ENCODE measurements around the gene ACER1. TPM values are rescaled to one million over a fixed set of nuclear protein-coding genes. Genes with fewer than 3 reads are reported as not detected.

Gene ACER1
- total and polyA plus RNA-seq, 4 donors, result 0.07 TPM; not detected in 3

DNA sequence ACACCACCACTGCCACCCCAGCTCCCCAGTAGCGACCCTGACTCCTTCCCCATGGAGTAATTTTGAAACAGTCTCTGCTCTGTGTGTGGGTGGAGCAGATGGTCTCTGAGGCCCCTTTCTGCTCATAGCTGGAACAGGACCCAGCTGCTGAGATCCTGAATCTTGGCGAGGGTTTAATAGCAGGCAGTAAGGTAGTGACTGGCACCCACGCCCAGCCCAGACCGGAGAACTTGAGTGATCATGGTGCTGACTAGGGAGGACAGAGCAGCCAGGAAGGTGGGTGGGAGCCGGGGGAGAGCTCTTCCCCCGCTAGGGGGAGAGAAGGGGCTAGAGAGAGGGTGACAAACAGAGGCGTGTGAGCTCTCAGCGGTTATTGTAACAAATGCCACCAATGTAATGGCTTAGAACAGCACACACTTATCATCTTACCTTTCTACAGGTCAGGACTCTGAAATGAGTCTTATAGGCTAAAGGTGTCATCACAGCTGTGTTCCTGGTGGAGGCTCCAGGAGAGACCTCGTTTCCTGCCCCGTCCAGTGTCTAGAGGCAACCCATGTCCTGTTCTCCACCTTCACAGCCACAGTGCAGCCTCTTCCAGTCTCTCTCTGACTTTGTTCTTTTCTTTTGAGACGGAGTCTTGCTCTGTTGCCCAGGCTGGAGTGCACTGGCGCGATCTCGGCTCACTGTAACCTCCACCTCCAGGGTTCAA is 7.2 kb upstream of the ACER1 start:
- WGBS, result 76% methylated on average over 14 of the region's 14 CpGs
- Histone ChIP-seq H3K4me3 (ENCODE audit: low read depth in 1 of 3, low read length in 3 of 3) (no peak overlapping the region), H3K9ac (ENCODE audit: low read depth in 1 of 2, low read length in 2 of 2) (no peak overlapping the region), H3K27ac (ENCODE audit: low read depth in 1 of 2, low read length in 2 of 2) (no peak overlapping the region), H3K4me1 (ENCODE audit: control insufficient read depth in 4 of 4, insufficient read depth in 4 of 4, low read length in 3 of 4) (no peaks in the 10 kb centered on the region), H3K36me3 (ENCODE audit: control insufficient read depth in 4 of 4, insufficient read depth in 3 of 4, low read depth in 1 of 4, low read length in 3 of 4) (no peaks in the 10 kb centered on the region), H3K9me3 (ENCODE audit: control insufficient read depth in 4 of 4, low read length in 3 of 4) (no peaks in the 10 kb centered on the region), H3K27me3 (ENCODE audit: control insufficient read depth in 4 of 4, insufficient read depth in 4 of 4, low read length in 3 of 4) (no peaks in the 10 kb centered on the region)
- TF ChIP-seq, protein P1, sequence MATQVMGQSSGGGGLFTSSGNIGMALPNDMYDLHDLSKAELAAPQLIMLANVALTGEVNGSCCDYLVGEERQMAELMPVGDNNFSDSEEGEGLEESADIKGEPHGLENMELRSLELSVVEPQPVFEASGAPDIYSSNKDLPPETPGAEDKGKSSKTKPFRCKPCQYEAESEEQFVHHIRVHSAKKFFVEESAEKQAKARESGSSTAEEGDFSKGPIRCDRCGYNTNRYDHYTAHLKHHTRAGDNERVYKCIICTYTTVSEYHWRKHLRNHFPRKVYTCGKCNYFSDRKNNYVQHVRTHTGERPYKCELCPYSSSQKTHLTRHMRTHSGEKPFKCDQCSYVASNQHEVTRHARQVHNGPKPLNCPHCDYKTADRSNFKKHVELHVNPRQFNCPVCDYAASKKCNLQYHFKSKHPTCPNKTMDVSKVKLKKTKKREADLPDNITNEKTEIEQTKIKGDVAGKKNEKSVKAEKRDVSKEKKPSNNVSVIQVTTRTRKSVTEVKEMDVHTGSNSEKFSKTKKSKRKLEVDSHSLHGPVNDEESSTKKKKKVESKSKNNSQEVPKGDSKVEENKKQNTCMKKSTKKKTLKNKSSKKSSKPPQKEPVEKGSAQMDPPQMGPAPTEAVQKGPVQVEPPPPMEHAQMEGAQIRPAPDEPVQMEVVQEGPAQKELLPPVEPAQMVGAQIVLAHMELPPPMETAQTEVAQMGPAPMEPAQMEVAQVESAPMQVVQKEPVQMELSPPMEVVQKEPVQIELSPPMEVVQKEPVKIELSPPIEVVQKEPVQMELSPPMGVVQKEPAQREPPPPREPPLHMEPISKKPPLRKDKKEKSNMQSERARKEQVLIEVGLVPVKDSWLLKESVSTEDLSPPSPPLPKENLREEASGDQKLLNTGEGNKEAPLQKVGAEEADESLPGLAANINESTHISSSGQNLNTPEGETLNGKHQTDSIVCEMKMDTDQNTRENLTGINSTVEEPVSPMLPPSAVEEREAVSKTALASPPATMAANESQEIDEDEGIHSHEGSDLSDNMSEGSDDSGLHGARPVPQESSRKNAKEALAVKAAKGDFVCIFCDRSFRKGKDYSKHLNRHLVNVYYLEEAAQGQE (IDR thresholded peaks at IDR 0.05), result no peak
- TF ChIP-seq TAF1 (conservative IDR thresholded peaks at IDR 0.05) (no peak), FOXA2 (IDR thresholded peaks at IDR 0.05) (no peak), SP1 (IDR thresholded peaks at IDR 0.05) (no peak), RXRA (IDR thresholded peaks at IDR 0.05) (no peak), NR2F2 (IDR thresholded peaks at IDR 0.05) (no peak)
- TF ChIP-seq, protein P2, sequence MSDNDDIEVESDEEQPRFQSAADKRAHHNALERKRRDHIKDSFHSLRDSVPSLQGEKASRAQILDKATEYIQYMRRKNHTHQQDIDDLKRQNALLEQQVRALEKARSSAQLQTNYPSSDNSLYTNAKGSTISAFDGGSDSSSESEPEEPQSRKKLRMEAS (IDR thresholded peaks at IDR 0.05), result no peak
- TF ChIP-seq, protein P3, sequence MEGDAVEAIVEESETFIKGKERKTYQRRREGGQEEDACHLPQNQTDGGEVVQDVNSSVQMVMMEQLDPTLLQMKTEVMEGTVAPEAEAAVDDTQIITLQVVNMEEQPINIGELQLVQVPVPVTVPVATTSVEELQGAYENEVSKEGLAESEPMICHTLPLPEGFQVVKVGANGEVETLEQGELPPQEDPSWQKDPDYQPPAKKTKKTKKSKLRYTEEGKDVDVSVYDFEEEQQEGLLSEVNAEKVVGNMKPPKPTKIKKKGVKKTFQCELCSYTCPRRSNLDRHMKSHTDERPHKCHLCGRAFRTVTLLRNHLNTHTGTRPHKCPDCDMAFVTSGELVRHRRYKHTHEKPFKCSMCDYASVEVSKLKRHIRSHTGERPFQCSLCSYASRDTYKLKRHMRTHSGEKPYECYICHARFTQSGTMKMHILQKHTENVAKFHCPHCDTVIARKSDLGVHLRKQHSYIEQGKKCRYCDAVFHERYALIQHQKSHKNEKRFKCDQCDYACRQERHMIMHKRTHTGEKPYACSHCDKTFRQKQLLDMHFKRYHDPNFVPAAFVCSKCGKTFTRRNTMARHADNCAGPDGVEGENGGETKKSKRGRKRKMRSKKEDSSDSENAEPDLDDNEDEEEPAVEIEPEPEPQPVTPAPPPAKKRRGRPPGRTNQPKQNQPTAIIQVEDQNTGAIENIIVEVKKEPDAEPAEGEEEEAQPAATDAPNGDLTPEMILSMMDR (IDR thresholded peaks at IDR 0.05; ENCODE audit: low read depth, low read length, missing input control), result no peak
- DNase-seq (ENCODE audit: low spot score), result no peak

DNA sequence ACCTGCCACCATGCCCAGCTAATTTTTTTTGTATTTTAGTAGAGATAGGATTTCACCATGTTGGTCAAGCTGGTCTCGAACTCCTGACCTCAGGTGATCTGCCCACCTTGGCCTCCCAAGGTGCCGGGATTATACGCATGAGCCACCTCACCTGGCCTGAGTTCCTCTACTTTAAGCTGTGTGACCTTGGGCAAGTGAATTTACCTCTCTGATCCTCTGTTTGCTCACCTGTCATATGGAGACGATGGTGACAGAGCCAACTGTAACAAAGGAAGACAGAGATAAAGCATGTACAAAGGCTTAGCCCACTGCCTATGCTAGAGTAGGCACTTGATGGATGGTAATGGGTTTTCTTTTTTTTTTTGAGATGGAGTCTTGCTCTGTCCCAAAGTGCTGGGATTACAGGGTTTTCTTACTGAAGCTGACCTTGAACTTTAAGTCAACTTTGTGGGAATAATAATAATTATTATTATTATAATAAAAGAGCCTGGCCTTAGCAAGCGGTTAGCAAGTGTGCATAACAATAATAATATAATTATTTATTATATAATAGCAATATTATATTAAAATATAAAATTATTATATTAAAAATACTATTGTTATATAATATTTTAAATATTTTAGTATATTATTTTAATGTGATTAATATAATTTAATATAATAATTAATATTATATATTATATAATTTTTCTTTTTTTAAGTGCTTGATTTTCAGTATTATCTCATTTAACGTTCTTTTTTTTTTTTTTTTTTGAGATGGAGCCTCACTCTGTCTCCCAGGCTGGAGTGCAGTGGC is 1.3 kb upstream of the ACER1 start:
- Histone ChIP-seq H3K4me3 (ENCODE audit: low read depth in 1 of 3, low read length in 3 of 3) (no peak overlapping the region), H3K27me3 (ENCODE audit: control insufficient read depth in 4 of 4, insufficient read depth in 4 of 4, low read length in 3 of 4) (no peaks in the 10 kb centered on the region), H3K9ac (ENCODE audit: low read depth in 1 of 2, low read length in 2 of 2) (no peak overlapping the region), H3K36me3 (ENCODE audit: control insufficient read depth in 4 of 4, insufficient read depth in 3 of 4, low read depth in 1 of 4, low read length in 3 of 4) (no peaks in the 10 kb centered on the region), H3K4me1 (ENCODE audit: control insufficient read depth in 4 of 4, insufficient read depth in 4 of 4, low read length in 3 of 4) (no peaks in the 10 kb centered on the region), H3K27ac (ENCODE audit: low read depth in 1 of 2, low read length in 2 of 2) (no peak overlapping the region), H3K9me3 (ENCODE audit: control insufficient read depth in 4 of 4, low read length in 3 of 4) (no peaks in the 10 kb centered on the region)
- DNase-seq (ENCODE audit: low spot score), result no peak
- no peak for TF ChIP-seq NR2F2 (IDR thresholded peaks at IDR 0.05)
- TF ChIP-seq, protein P4, sequence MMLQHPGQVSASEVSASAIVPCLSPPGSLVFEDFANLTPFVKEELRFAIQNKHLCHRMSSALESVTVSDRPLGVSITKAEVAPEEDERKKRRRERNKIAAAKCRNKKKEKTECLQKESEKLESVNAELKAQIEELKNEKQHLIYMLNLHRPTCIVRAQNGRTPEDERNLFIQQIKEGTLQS (IDR thresholded peaks at IDR 0.05), result no peak
- TF ChIP-seq RXRA (IDR thresholded peaks at IDR 0.05), result no peak
- TF ChIP-seq TAF1 (conservative IDR thresholded peaks at IDR 0.05), result no peak
- TF ChIP-seq SP1 (IDR thresholded peaks at IDR 0.05), result no peak
- 90% methylated on average over 6 of the region's 6 CpGs for WGBS

Measured in liver (tissue), 9 donors.